Vagina (tissue), 2 donors: ENCODE data around the gene GALNT5. TPM values are rescaled to one million over a fixed set of nuclear protein-coding genes. Genes with fewer than 3 reads are reported as not detected.

ENCODE experiments used
- DNase-seq, 2 donors: peaks; one replicate each; pipeline ENCODE4 v3.0.0-alpha.2; 2017; ENCODE audit errors: extremely low spot score in 2 of 2
- H3K27ac ChIP-seq: fragments of 200-600 bp; sonication (generic); one replicate; pipeline ENCODE4 v1.5.1; 2019
- H3K27me3 ChIP-seq: fragments of 200-600 bp; sonication (generic); one replicate; pipeline ENCODE4 v1.5.1; 2019
- H3K36me3 ChIP-seq, 2 donors: fragments of 200-600 bp; sonication (generic); one replicate each; pipeline ENCODE4 v1.5.1; 2017 to 2019
- H3K4me1 ChIP-seq: fragments of 200-600 bp; sonication (generic); one replicate; pipeline ENCODE4 v1.5.1; 2019
- H3K4me3 ChIP-seq, 2 donors: fragments of 200-600 bp; sonication (generic); 1 replicate in 1 of 2; 2 replicates in 1 of 2; pipeline ENCODE4 v1.5.1; 2016 to 2019
- H3K9me3 ChIP-seq: fragments of 200-600 bp; sonication (generic); one replicate; pipeline ENCODE4 v1.5.1; 2019
- CTCF ChIP-seq, 3 experiments: fragments of 450-650 bp in 2 of 3; fragments of 200-600 bp in 1 of 3; sonication (generic) in 1 of 3; IDR thresholded peaks; one replicate each; pipeline ENCODE4 v1.5.1; 2017 to 2019; ENCODE audit warnings: antibody characterized with exemption in 3 of 3, mild to moderate bottlenecking in 2 of 3, moderate library complexity in 2 of 3
- POLR2A ChIP-seq, 2 donors: fragments of 450-650 bp; IDR thresholded peaks; one replicate each; pipeline ENCODE4 v1.6.1; 2017; ENCODE audit warnings: antibody characterized with exemption in 2 of 2, mild to moderate bottlenecking in 2 of 2, moderate library complexity in 2 of 2
- POLR2AphosphoS5 ChIP-seq, 2 donors: sonication (generic); formaldehyde crosslinking; IDR thresholded peaks; one replicate each; pipeline ENCODE4 v1.9.0; 2017; ENCODE audit warnings: antibody characterized with exemption in 2 of 2, mild to moderate bottlenecking in 2 of 2, low read depth in 1 of 2; ENCODE audit not compliant: insufficient read depth in 1 of 2
- intact Hi-C: fragments of 100-400 bp; cut with DNase I; formaldehyde crosslinking; loops from one replicate; pipeline ENCODE4 v1.15.1; 2023
- total RNA-seq: library from RNA; depleted of rRNA; stranded (reverse); fragments of >200 nt; gene quantifications from one replicate; pipeline ENCODE4 v1.2.3, GENCODE V29; 2016

Gene GALNT5
- total RNA-seq, 1 donor from 2014 or later = 3.2 TPM

- intact Hi-C loops = no loop called here
- Histone ChIP-seq H3K4me1 (no peaks in the 10 kb centered on the region), H3K27me3 (no peaks in the 10 kb centered on the region), H3K4me3 (no peak overlapping the region), H3K27ac (no peak overlapping the region), H3K36me3 (no peaks in the 10 kb centered on the region), H3K9me3 (no peaks in the 10 kb centered on the region)
- no peak for DNase-seq
- TF ChIP-seq POLR2A (IDR thresholded peaks at IDR 0.05) (no peak), POLR2AphosphoS5 (IDR thresholded peaks at IDR 0.05; ENCODE audit: insufficient read depth in 1 of 2, low read depth in 1 of 2) (no peak), CTCF (IDR thresholded peaks at IDR 0.05) (no peak)
Observed at GRCh38 chr2:157296490-157296889, 39.0 kb downstream of the GALNT5 start.

DNA sequence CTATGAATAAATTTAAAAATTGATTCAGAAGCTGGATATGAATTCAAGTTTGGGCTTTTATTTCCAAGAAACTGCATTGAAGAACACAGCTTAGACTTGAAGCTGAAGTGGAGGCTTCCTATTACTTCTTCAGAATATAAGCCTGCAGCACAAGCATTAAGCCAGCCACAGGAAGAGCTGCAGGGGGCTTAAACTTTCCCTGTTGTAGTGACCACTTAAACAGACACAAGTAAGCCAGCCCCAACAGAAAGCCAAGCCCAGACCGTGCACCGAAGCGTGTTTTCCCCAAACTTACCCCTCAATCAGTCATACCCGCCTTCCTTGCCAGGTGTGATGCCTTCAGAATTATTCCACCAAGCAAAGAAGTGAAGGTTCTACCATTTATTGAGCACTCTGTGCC, 39.5 kb downstream of the GALNT5 start:
- no peak overlapping the region for H3K4me3 ChIP-seq
- intact Hi-C loops = no loop called here
- no peaks in the 10 kb centered on the region for H3K9me3 ChIP-seq
- H3K27me3 ChIP-seq = no peaks in the 10 kb centered on the region
- no peaks in the 10 kb centered on the region for H3K4me1 ChIP-seq
- DNase-seq = no peak
- H3K27ac ChIP-seq = no peak overlapping the region
- no peaks in the 10 kb centered on the region for H3K36me3 ChIP-seq
- TF ChIP-seq CTCF (IDR thresholded peaks at IDR 0.05) = no peak
- no peak for TF ChIP-seq POLR2A (IDR thresholded peaks at IDR 0.05)
- TF ChIP-seq POLR2AphosphoS5 (IDR thresholded peaks at IDR 0.05; ENCODE audit: insufficient read depth in 1 of 2, low read depth in 1 of 2) = no peak

DNA sequence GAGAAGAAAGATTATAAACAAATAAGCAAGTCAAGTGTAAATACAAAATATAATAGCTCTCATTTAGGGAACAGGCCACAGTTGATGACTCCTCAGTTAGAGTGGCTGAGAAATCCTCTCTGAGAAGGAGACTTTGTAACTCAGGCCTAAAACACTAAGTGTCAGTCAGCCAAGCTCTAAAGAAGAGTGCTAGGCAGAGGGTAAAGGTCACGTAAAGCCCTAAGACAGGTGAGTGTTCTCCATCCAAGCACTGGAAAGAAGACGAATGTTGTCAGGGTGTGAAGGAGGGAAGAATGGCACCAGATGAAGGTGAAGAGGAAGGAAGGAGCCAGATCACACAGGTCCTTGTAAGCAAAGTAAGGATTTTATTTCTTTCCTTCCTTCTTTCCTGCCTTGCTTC, 43.8 kb downstream of the GALNT5 start:
- TF ChIP-seq CTCF (IDR thresholded peaks at IDR 0.05) = no peak
- no peak for TF ChIP-seq POLR2A (IDR thresholded peaks at IDR 0.05)
- no peak for DNase-seq
- no peaks in the 10 kb centered on the region for H3K4me1 ChIP-seq
- intact Hi-C loops = loop anchor here (5.0 to 10.0 kb wide), 2 partner anchors 713 to 1746 kb away; no protein-coding TSS in a partner anchor
- no peak overlapping the region for H3K4me3 ChIP-seq
- no peak overlapping the region for H3K27ac ChIP-seq
- no peaks in the 10 kb centered on the region for H3K27me3 ChIP-seq
- H3K36me3 ChIP-seq = no peaks in the 10 kb centered on the region
- H3K9me3 ChIP-seq = no peaks in the 10 kb centered on the region

DNA sequence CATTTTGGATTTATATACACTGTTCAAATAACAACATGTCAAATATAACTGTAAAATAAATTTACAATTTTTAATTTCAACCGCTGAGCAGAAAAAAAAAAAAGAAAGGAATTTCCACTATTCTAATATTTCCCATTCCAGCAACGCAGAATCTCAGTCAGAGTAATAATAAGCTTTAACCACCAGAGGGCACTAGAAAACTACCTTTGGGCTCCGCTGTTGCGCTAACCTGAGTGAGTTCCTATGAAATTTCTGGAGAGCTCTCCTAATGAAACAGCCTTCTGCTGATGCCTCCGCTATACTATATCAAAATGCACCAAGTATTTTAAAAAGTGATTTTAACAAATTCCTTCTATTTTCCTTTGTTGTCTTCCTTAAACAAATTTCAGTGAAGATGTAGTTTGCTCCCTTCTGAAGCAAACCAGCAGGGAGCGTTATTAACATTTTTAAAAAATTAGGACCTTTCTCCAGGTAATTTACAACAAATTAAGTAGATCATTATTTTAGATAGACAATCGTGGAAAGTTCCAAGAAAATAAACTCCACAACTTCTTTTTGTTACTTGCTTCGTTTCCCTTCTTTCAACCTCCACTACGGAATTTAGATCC, 45.1 kb downstream of the GALNT5 start:
- H3K27ac ChIP-seq = no peak overlapping the region
- H3K4me3 ChIP-seq = no peak overlapping the region
- intact Hi-C loops = loop anchor here (5.0 to 10.0 kb wide), 2 partner anchors 712 to 1745 kb away; no protein-coding TSS in a partner anchor
- DNase-seq = no peak
- H3K36me3 ChIP-seq = no peaks in the 10 kb centered on the region
- no peaks in the 10 kb centered on the region for H3K4me1 ChIP-seq
- H3K9me3 ChIP-seq = no peaks in the 10 kb centered on the region
- TF ChIP-seq CTCF (IDR thresholded peaks at IDR 0.05) (peak; percentile 26 to 75 (median 56)), POLR2A (IDR thresholded peaks at IDR 0.05) (no peak)
- no peaks in the 10 kb centered on the region for H3K27me3 ChIP-seq

- Histone ChIP-seq H3K9me3 (no peaks in the 10 kb centered on the region), H3K36me3 (no peaks in the 10 kb centered on the region), H3K4me3 (no peak overlapping the region), H3K4me1 (no peaks in the 10 kb centered on the region), H3K27ac (no peak overlapping the region), H3K27me3 (no peaks in the 10 kb centered on the region)
- TF ChIP-seq POLR2AphosphoS5 (IDR thresholded peaks at IDR 0.05; ENCODE audit: insufficient read depth in 1 of 2, low read depth in 1 of 2) = no peak
- TF ChIP-seq POLR2A (IDR thresholded peaks at IDR 0.05) = no peak
- TF ChIP-seq CTCF (IDR thresholded peaks at IDR 0.05) = no peak
- intact Hi-C loops = loop anchor here (5.0 to 10.0 kb wide), 2 partner anchors 711 to 1744 kb away; no protein-coding TSS in a partner anchor
- no peak for DNase-seq
Observed at GRCh38 chr2:157303612-157304011, 46.1 kb downstream of the GALNT5 start.
